Activated T-cell treated with anti-CD3 and anti-CD28 coated beads, Interleukin-2, amount 50 U/mL, for 48 hours (primary cell): ENCODE results near the gene PAM.
"Not testable (repeated sequence)": the region's sequence is repeated elsewhere in the genome, so short reads cannot be mapped to it uniquely, and the experiment has no call there.

Experiments used
- DNase-seq, 2 experiments: peaks; one replicate each; pipeline ENCODE4 v3.0.0-alpha.2; 2020

The PAM gene

GRCh38 chr5:102903074-102903871, 148.2 kb downstream of the PAM start:
- DNase-seq: no peak

GRCh38 chr5:102905056-102905455, 150.0 kb downstream of the PAM start:
- no peak for DNase-seq

- DNase-seq: not testable (repeated sequence)
These were observed 152.0 kb downstream of the PAM start for GRCh38 chr5:102907099-102907498.

- no peak for DNase-seq
These were observed 155.4 kb downstream of the PAM start for GRCh38 chr5:102910240-102911226.

- DNase-seq: no peak
These were observed 156.9 kb downstream of the PAM start for GRCh38 chr5:102911973-102912372.

- no peak for DNase-seq
These were observed 161.0 kb downstream of the PAM start for GRCh38 chr5:102916109-102916508.

GRCh38 chr5:102918986-102919610, 164.0 kb downstream of the PAM start:
- DNase-seq: no peak

- no peak for DNase-seq
These were observed 165.7 kb downstream of the PAM start for GRCh38 chr5:102920762-102921161.

- DNase-seq: no peak
These were observed 166.4 kb downstream of the PAM start for GRCh38 chr5:102921341-102922044.

GRCh38 chr5:102922111-102922720, 167.1 kb downstream of the PAM start:
- DNase-seq: no peak

- no peak for DNase-seq
These were observed 167.8 kb downstream of the PAM start for GRCh38 chr5:102922799-102923477.

- DNase-seq: no peak
These were observed 169.9 kb downstream of the PAM start for GRCh38 chr5:102924963-102925362.

- no peak for DNase-seq
These were observed 171.9 kb downstream of the PAM start for GRCh38 chr5:102927007-102927406.

- DNase-seq: no peak
These were observed 175.1 kb downstream of the PAM start for GRCh38 chr5:102930244-102930643.

- no peak for DNase-seq
These were observed 176.1 kb downstream of the PAM start for GRCh38 chr5:102931085-102931725.

- DNase-seq: no peak
These were observed 177.7 kb downstream of the PAM start for GRCh38 chr5:102932781-102933180.

GRCh38 chr5:102933316-102933715, 178.2 kb downstream of the PAM start:
- DNase-seq: no peak

- DNase-seq: no peak
These were observed 178.8 kb downstream of the PAM start for GRCh38 chr5:102933721-102934459.

GRCh38 chr5:102937894-102938293, 182.8 kb downstream of the PAM start:
- no peak for DNase-seq

- no peak for DNase-seq
These were observed 186.0 kb downstream of the PAM start for GRCh38 chr5:102941111-102941510.
